HUDEP-2 (cell line): Measurements from ENCODE around the gene DGCR6L.
"Not testable (repeated sequence)": the region's sequence is repeated elsewhere in the genome, so short reads cannot be mapped to it uniquely, and the experiment has no call there.

ENCODE experiments used
- DNase-seq, 76 experiments: peaks; one replicate each; lab custom pipeline; 2025; ENCODE audit not compliant: unreplicated experiment in 76 of 76; lab: John Stamatoyannopoulos, UW

The DGCR6L gene

DNA sequence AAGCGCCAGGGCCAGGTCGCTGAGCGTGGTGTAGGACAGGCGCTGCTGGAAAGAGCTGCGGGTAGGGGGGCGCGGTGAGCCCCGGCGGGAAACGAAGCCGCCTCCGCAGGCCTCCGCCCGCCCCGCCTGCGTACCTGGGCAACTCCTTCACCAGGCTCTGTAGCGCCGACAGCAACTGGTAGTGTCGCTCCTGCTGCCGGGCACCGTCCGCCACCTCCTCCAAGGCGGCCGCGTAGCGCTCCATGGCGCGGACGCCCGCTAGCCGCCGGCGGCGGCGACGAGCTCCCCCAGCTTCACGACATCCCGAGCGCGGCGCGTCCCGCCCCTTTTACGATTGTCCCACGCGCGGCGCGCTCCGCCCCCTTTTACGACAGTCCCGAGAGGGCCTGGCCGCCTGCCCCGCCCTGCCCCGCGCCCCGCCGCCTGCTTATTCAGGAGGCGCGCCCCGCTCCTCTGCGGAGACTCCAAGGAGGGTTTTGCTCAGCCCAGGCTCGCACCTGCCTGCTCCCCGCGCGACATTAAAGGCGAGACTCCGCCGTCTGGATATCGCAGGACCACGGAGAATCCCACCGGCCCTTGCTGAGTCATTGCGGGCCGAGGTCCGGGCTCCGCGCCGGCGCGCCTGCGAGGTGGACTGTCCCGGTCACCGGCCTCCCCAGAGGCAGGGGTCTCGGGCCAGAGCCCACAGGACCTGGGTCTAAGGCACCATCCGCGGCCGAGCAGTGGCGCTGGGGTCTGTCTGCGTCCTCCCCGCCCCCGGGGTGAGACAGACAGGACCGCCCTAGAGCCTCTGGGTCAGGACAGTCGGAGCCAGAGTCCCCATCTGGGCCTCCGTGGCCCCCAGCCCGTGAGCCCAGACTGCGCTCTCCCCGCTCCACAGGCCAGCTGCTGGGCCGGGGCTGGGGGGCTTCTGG is at the start of gene DGCR6L:
DGCR6L (minus strand) TSS at position 316 of the 914 bp plus-strand sequence; CDS start at position 244, 72 bp downstream.
- peak in 74 of 76 experiments; percentile 57 to 95 (median 89) for DNase-seq

DNA sequence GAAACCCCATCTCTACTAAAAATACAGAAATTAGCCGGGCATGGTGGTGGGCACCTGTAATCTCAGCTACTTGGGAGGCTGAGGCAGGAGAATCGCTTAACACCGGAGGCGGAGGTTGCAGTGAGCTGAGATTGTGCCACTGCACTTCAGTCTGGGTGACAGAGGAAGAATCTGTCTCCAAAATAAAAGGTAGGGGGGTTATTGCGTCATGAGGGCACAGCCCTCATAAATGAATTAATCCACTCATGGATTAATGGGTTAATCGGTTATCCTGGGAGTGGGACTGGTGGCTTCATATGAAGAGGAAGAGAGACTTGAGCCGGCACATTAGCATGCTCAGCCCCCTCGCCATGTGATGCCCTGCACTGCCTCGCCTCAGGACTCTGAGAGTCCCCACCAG is 49.0 kb upstream of the DGCR6L start:
- DNase-seq, result not testable (repeated sequence)

DNA sequence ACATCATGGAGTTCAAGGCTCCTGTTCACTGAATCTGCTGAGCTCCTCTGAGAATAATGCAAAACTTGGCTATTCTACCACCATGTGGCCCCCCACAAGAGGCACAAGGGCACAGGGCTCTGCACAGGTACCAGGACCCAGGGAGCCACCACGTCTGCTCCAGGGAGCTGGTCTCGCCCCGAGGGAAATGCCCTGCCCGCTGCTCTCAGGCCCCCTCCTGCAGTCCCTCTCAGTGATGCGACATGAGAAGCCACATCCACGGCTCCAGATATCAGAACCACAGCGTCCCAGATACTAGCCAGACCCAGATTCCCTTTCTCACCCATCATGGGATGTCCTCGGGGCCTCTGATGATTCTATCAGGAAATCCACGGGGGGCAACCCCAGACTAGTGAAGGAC is 47.0 kb upstream of the DGCR6L start:
- DNase-seq, result not testable (repeated sequence)

DNA sequence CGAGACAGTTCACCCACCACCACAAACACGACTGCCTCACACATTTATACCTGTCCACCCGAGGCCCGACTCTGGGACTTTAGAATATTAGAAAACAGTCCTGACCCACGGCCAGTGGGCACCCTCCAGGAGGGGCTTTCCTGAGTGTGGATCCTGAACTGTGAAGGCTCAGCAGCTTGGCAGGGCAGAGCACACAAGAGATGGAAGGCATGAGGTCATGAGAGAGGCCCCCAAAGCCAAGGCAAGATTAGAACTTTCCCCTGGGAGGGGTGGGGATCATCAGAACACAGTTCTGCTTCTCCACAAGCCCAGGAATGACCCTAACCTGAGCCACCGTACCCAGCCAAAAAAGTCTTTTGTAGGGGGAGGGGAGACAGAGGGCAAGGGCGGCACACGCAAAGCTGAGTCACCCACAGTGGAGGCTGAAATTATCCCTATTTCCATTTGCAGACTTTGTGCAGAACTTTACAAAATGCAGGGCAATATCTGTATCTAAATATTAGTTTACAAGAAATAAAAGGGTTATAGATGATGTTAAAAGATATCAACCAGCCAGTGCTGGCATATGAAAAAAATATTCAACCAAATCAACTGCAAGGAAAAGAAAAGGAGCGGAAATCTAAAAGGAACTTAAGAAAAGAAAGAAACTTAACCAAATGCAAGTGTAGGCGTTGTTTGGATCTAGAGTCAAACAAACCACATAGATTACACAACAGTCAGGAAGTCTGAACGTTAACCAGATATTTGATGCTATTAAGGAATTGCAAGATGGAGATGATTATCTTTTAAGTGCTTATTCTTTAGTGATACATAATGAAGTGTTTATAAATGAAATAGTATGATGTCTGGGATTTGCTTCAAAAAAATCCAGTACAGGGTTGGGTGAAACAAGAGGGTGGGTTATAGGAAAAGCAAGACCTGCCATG is 44.7 kb upstream of the DGCR6L start:
- not testable (repeated sequence) for DNase-seq

DNA sequence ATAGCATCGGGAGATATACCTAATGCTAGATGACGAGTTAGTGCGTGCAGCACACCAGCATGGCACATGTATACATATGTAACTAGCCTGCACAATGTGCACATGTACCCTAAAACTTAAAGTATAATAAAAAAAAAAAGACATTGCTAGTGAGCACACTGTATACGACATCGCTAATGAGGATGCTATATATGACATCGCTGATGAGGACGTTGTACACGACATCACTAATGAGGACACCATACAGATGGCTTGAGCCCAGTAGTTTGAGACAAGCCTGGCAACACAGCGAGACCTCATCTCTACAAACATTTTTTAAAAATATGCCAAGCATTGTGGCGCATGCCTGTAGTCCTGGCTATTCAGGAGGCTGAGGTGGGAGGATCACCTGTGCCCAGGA is 42.5 kb upstream of the DGCR6L start:
- not testable (repeated sequence) for DNase-seq

DNA sequence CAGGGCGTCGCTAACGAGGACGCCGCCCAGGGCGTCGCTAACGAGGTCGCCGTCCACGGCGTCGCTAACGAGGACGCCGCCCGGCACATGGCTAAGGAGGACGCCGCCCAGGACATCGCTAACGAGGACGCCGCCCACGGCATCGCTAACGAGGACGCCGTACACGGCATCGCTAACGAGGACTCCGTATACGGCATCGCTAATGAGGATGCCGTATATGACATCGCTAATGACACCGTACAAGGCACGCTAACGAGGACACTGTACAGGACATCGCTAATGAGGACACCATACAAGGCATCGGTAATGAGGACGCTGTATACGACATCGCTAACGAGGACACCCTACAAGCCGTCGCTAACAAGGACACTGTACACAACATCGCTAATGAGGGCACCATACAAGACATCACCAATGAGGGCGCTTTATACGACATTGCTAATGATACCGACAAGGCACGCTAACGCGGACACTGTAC is 41.9 kb upstream of the DGCR6L start:
- not testable (repeated sequence) for DNase-seq

DNA sequence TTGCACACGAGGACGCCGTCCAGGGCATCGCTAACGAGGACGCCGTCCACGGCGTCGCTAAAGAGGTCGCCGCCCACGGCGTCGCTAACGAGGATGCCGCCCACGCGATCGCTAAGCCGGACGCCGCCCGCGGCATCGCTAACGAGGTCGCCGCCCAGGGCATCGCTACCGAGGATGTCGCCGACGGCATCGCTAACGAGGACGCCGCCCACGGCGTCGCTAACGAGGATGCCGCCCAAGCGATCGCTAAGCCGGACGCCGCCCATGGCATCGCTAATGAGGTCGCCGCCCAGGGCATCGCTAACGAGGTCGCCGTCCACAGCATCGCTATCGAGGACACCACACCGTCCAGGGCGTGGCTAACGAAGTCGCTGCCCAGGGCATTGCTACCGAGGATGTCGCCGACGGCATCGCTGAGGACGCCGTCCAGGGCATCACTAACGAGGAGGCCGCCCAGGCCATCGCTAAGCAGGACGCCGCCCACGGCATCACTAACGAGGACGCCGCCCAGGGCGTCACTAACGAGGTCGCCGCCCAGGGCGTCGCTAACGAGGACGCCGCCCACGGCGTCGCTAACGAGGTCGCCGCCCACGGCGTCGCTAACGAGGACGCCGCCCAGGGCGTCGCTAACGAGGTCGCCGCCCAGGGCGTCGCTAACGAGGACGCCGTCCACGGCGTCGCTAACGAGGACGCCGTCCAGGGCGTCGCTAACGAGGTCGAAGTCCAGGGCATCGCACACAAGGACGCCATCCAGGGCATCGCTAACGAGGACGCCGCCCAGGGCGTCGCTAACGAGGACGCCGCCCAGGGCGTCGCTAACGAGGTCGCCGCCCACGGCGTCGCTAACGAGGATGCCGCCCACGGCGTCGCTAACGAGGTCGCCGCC is 41.2 kb upstream of the DGCR6L start:
- not testable (repeated sequence) for DNase-seq

DNA sequence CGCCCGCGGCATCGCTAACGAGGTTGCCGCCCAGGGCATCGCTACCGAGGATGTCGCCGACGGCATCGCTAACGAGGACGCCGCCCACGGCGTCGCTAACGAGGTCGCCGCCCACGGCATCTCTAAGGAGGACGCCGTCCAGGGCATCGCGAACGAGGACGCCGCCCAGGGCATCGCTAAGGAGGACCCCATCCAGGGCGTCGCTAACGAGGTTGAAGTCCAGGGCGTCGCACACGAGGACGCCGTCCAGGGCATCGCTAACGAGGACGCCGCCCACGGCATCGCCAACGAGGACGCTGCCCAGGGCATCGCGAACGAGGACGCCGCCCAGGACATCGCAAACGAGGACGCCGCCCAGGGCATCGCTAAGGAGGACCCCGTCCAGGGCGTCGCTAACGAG is 40.4 kb upstream of the DGCR6L start:
- not testable (repeated sequence) for DNase-seq

DNA sequence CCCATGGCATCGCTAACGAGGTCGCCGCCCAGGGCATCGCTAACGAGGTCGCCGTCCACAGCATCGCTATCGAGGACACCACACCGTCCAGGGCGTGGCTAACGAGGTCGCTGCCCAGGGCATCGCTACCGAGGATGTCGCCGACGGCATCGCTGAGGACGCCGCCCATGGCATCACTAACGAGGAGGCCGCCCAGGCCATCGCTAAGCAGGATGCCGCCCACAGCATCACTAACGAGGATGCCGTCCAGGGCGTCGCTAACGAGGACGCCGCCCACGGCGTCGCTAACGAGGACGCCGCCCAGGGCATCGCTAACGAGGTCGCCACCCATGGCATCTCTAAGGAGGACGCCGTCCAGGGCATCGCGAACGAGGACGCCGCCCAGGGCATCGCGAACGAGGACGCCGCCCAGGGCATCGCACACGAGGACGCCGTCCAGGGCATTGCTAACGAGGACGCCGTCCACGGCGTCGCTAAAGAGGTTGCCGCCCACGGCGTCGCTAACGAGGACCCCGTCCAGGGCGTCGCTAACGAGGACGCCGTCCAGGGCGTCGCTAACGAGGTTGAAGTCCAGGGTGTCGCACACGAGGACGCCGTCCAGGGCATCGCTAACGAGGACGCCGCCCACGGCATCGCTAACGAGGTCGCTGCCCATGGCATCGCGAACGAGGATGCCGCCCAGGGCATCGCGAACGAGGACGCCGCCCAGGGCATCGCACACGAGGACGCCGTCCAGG is 38.8 kb upstream of the DGCR6L start:
- not testable (repeated sequence) for DNase-seq

DNA sequence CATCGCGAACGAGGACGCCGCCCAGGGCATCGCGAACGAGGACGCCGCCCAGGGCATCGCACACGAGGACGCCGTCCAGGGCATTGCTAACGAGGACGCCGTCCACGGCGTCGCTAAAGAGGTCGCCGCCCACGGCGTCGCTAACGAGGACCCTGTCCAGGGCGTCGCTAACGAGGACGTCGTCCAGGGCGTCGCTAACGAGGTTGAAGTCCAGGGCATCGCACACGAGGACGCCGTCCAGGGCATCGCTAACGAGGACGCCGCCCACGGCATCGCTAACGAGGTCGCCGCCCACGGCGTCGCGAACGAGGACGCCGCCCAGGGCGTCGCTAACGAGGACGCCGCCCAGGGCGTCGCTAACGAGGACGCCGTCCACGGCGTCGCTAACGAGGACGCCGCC is 38.1 kb upstream of the DGCR6L start:
- DNase-seq, result not testable (repeated sequence)

DNA sequence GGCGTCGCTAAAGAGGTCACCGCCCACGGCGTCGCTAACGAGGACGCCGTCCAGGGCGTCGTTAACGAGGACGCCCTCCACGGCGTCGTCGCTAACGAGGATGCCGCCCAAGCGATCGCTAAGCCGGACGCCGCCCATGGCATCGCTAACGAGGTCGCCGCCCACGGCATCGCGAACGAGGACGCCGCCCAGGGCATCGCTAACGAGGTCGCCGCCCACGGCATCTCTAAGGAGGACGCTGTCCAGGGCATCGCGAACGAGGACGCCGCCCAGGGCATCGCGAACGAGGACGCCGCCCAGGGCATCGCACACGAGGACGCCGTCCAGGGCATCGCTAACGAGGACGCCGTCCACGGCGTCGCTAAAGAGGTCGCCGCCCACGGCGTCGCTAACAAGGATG is 37.0 kb upstream of the DGCR6L start:
- DNase-seq, result not testable (repeated sequence)

DNA sequence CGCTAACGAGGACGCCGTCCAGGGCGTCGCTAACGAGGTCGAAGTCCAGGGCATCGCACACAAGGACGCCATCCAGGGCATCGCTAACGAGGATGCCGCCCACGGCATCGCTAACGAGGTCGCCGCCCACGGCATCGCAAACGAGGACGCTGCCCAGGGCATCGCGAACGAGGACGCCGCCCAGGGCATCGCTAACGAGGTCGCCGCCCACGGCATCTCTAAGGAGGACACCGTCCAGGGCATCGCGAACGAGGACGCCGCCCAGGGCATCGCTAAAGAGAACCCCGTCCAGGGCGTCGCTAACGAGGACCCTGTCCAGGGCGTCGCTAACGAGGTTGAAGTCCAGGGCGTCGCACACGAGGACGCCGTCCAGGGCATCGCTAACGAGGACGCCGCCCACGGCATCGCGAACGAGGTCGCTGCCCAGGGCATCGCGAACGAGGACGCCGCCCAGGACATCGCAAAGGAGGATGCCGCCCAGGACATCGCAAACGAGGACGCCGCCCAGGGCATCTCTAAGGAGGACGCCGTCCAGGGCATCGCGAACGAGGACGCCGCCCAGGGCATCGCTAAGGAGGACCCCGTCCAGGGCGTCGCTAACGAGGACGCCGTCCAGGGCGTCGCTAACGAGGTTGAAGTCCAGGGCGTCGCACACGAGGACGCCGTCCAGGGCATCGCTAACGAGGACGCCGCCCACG is 36.2 kb upstream of the DGCR6L start:
- not testable (repeated sequence) for DNase-seq

DNA sequence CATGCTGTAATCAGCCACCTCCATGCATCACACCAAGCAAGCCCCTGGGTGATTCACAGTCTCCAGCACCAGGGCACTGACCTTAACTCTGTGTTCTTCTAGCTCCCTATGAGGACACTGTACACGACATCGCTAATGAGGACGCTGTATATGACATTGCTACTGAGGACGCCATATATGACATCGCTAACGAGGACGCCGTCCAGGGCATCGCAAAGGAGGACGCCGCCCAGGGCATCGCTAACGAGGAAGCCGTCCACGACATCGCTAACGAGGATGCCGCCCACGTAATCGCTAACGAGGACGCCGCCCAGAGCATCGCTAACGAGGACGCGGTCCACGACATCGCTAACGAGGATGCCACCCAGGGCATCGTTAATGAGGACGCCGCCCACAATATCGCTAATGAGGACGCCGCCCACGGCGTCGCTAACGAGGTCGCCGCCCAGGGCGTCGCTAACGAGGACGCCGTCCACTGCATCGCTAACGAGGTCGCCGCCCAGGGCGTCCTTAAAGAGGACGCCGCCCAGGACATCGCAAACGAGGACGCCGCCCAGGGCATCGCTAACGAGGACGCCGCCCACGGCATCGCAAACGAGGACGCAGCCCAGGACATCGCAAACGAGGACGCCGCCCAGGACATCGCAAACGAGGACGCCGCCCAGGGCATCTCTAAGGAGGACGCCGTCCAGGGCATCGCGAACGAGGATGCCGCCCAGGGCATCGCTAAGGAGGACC is 34.5 kb upstream of the DGCR6L start:
- no peak for DNase-seq

DNA sequence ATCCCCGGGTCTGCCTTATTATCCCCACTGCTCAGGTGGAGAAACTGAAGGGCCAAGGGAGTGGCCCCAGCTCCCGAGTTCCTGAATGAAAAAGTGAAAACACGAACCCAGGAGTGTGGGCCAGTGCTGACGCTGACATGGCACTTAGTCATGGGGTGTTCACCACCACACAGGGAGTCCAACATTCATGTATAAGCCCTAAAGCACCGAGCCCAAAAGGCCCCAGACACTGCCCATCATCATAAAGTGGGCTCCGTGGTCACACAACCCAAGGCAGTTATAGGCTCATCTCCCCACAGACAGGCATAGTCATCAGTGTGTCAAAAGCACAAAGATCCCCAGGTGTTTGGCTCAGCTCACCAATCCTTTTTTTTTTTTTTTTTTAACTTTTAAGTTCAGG is 32.7 kb upstream of the DGCR6L start:
- DNase-seq, result not testable (repeated sequence)

DNA sequence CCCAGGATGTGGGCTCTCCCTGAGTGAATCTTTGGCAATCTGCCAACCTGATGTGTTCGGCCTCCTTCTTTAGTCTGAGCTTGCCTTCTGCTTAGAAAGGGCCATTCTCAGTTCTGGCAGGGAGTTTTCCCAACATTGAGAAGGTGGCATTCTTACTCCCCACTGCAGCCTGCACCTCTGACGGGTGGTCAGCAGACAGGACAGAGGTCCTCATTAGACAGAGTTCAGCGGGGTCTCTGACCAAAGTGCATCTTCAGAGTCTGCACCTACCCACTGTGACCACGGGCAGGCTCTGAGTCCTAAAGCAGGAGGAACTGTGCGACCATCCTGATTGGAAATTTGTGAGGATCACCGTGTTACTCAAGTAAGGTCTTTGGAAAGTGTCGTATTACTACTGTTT is 26.7 kb upstream of the DGCR6L start:
- DNase-seq, result not testable (repeated sequence)

DNA sequence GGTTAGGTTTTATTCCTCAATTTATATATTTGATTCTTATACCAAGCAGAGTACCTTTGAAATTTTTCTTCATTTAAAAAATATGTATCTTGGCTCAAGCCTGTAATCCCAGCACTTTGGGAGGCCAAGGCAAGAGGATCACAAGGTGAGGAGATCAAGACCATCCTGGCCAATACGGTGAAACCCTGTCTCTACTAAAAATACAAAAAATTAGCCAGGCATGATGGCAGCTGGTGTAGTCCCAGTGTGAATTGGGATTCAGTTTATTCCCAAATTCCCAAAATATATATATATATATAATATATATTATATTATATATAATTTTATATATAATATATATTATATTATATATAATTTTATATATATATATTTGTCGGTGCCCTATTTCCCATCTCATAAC is 18.4 kb upstream of the DGCR6L start:
- DNase-seq, result not testable (repeated sequence)

DNA sequence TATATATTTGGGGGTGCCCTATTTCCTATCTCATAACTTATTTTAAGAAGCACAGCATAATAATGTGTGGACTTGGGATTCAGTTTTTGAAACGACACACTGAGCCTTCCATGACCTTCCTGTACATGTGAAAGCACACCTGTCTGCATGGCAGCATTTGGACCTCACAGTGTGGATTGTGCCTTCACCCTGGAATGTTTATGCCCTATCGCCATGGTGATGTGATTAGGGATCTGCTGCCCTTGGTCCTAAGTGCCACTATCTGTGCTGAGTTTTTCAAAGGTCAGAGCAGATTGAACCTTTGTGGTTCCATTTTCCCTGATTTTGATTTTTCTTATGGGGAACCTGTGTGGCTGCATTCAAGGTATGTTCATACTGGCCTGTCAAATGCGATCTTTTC is 17.9 kb upstream of the DGCR6L start:
- not testable (repeated sequence) for DNase-seq

DNA sequence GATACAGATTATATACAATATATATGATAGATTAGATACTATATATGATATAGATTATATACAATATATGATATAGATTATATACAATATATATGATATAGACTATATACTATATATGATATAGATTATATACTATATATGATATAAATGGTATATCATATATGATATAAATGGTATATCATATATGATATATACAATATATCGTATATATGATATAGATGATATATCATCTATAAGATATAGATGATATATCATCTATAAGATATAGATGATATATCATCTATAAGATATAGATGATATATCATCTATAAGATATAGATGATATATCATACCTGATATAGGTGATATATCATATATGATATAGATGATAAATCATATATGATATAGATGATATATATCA is 16.7 kb upstream of the DGCR6L start:
- DNase-seq, result not testable (repeated sequence)
